GM19239 (cell line): ENCODE measurements around the gene CCDC117.
"Not testable (repeated sequence)": the region's sequence is repeated elsewhere in the genome, so short reads cannot be mapped to it uniquely, and the experiment has no call there.

Experiments
- DNase-seq: peaks from one replicate; pipeline ENCODE4 v3.0.0; 2011; ENCODE audit warnings: low spot score; ENCODE audit not compliant: insufficient read length
- FAIRE-seq: peaks from 2 replicates; lab custom pipeline; 2011; peaks lifted over from hg19 to GRCh38; lab: Jason Lieb, UNC

CCDC117 gene

DNA sequence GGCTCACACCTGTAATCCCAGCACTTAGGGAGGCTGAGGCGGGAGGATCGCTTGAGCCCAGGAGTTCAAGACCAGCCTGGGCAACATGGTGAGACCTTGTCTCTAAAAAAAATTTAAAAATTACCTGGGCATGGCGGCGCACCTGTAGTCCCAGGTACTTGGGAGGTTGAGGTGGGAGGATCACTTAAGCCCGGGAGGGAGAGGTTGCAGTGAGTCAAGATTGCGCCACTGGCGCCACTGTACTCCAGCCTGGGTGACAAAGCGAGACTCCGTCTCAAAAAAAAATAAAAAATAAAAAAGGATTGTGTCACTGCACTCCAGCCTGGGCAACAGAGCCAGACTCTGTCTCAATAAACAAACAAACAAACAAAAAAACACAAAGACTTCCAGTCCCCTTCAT, 52.0 kb downstream of the CCDC117 start:
- not testable (repeated sequence) for DNase-seq, FAIRE-seq

DNA sequence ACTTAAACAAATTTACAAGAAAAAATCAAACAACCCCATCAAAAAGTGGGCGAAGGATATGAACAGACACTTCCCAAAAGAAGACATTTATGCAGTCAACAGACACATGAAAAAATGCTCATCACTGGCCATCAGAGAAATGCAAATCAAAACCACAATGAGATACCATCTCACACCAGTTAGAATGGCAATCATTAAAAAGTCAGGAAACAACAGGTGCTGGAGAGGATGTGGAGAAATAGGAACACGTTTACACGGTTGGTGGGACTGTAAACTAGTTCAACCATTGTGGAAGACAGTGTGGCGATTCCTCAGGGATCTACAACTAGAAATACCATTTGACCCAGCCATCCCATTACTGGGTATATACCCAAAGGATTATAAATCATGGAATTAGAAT, 53.9 kb downstream of the CCDC117 start:
- DNase-seq: not testable (repeated sequence)

DNA sequence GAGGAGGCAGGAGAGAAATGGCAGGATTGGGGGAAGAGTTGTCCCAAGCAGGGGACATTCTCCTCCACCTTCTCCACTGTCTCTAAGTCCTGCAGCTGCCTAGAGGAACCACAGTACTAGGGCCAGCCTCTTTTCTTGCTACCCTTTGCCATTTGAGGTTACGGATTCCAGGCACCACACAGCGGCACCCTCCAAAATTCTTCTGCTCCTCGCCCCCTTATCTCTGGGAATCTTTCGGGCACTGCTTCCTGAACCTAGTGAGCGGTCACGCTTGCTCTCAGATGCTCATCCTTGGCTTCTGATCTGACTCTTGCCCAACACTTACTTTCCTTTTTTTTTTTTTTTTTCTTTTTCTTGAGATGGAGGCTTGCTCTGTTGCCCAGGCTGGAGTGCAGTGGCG, 54.4 kb downstream of the CCDC117 start:
- no peak for FAIRE-seq
- no peak for DNase-seq

More for the DNA sequence above, 53.9 kb downstream of the CCDC117 start:
- not testable (repeated sequence) for FAIRE-seq

DNA sequence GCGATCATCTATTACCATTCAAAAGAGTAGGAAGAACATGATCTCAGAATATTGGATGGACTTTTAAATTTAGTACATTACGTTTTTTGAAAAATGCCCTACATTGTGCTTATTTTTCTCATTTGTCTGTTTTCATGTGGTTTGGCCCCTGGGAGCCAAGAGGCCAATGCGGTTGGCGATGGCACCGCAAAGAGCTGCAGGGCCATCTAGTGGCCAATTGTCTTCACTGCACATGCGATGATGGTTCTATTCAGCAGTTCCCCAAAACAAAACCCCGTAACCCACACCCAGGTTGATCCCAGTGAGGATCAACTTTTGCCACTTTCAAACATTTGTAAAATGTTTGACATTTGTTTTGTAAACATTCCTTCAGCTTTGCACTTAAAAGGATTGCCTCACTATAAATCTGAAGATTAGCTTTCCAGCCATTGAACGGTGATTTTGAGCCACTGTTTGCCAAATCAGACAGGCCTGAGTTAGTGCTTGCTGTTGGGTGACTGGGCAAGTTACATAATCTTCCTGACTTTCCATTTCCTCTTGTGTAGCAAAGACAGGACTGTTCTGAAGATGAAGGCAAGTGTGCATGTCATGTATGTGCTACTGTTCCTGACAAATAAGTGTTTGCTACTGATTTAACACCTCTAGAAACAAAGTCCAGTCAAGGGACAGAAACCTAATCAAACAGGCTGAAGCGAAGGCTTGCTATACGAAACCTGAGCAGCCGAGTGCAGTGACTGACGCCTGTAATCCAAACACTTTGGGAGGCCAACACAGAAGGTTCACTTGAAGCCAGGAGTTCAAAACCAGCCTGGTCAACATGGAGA, 57.1 kb downstream of the CCDC117 start:
- FAIRE-seq (peak; percentile 87), DNase-seq (peak; percentile 78)

DNA sequence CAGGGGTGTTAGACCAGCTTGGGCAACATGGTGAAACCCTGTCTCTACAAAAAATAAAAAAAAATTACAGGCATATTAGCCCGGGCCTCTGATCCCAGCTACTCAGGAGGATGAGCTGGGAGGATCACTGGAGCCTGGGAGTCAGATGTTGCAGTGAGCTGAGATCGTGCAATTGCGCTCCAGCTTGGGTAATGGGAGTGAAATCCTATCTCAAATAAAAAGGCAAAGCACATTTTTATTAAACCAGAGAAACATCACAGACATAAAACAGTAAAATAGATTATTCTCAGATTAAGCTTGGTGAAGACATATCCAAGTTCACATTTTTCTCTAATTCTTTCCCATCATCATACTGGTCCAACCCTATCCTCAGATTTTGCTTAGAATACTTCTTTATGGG, 57.9 kb downstream of the CCDC117 start:
- FAIRE-seq: no peak
- no peak for DNase-seq

DNA sequence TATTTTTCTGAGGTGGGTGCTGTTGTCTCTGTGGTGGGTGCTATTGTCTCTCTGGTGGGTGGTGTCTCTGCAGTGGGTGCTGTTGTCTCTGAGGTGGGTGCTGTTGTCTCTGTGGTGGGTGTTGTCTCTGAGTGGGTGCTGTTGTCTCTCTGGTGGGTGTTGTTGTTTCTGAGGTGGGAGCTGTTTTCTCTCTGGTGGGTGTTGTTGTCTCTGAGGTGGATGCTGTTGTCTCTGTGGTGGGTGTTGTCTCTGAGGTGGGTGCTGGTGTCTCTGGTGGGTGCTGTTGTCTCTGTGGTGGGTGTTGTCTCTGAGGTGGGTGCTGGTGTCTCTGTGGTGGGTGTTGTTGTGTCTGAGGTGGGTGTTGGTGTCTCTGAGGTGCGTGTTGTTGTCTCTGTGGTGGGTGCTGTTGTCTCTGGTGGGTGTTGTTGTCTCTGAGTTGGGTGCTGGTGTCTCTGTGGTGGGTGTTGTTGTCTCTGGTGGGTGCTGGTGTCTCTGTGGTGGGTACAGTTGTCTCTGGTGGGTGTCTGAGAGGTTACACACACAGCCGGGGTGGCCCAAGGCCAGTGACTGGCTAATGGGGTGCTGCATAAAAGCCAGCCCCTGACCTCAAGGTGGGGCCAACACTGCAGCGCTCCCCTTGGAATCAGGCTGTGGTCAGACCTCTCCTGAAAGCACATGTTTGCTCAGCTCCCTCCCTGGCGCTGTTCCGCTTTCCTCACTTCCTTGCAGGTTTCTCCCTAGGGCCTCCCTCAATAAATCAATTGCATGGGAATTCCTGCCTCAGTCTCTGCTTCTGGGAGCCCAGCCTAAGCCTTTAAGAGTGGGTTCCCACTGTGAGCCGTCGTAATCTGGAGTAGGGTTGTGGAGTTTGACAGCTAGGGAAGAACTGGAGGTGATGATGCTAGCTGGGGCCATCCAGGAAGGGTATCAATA, 58.9 kb downstream of the CCDC117 start:
- no peak for FAIRE-seq
- DNase-seq: no peak

DNA sequence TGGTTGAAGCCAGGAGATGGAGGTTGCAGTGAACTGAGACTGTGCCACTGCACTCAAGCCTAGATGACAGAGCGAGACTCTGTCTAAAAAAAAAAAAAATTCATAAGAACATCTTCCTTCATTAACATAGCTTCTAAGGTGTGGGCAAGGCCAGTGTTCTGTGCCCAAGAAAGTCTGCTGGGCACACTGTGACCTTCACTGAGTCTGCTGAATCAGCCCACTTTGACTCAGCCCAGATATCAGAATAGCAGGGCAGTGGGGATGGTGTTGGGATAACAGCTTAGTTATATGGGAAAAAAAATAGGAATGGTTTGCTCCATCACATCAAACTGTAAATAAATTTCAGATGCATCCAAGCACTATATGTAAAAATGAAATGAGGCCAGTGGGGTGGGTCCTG, 60.2 kb downstream of the CCDC117 start:
- DNase-seq (no peak), FAIRE-seq (no peak)

DNA sequence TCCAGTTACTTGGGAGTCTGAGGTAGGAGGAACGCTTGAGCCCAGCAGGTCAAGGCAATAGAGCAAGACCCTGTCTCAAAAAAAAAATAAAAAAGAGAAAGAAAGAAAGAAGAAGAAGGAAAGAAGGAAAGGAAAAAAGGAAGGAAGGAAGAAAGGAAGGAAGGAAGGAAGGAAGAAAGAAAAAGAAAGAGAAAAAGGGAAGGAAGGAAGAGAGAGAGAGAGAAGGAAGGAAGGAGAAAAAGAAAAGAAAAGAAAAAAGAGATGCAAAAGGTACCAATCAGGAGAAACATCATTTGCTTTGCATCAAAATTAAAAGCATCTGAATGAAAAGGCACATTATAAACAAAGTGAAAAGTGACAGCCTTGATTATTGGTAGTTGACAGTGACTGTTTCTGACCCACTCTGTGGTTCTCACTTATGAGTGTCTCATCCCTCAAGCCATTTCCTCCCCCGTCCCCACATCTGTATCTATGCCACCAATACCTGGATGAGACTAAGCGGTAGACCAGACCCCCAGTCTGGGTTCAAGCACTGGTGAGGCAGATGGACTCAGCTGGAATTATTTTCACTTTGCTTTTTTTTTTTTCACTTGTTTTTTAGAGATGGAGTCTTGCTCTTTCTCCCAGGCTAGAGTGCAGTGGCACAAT, 60.9 kb downstream of the CCDC117 start:
- DNase-seq: no peak
- FAIRE-seq: no peak

DNA sequence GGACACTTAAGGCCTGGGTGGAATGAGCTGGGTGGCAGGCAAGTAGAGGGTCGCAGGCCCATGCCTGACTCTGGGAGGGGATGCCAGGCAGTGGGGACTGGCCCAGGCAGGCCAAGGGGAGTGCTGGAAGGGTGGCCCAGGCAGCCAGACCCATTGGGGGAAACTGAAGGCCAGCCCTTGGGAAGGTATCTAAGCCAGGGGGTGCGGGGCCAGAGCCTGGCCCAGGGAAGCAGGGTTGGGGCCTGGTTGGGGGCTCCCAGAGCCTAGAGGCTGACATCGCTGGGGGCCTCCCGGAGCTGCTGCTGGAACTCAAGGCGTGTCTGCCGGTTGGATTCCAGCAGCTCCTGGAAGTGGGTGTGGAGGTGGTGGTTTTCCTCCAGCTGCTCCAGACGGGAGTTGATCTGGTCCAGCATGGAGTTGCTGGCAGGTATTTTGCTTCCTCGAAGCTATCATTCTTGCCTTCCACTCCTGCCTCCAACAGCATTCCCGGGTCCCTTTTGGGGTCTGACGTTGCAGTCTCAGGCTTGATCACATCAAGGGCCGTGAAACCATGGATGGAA, 63.2 kb downstream of the CCDC117 start:
- DNase-seq (no peak), FAIRE-seq (no peak)

DNA sequence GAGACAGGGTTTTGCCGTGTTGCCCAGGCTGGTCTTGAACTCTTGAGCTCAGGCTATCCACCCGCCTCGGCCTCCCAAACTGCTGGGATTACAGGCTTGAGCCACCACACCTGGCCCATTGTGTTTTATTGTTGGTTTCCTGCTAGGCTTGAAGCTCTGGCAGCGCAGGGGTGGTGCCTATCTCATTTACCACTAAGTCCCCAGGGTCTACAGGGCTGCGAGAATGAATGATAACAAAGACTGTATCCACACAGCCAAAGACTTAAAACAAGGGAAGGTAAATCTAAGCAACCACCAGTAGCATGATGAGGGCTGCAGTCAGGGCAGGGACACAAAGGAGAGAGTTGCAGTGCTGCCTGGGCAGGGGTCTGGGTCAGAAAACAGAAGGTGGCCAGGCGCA, 65.1 kb downstream of the CCDC117 start:
- FAIRE-seq: no peak
- no peak for DNase-seq
